BE2C (cell line): ENCODE data around the gene VENTX.
"Not testable (repeated sequence)": the region's sequence is repeated elsewhere in the genome, so short reads cannot be mapped to it uniquely, and the experiment has no call there.

Experiments used
- DNase-seq: peaks from one replicate; pipeline ENCODE4 v3.0.0-alpha.2; 2020
- H3K27me3 ChIP-seq: fragments of 250-450 bp; sonication (Bioruptor Pico); 2 replicates; pipeline ENCODE4 v1.5.1; 2020; ENCODE audit warnings: mild to moderate bottlenecking
- H3K36me3 ChIP-seq: fragments of 250-450 bp; sonication (Bioruptor Pico); 2 replicates; pipeline ENCODE4 v1.5.1; 2020; ENCODE audit warnings: mild to moderate bottlenecking
- H3K4me1 ChIP-seq: fragments of 250-450 bp; sonication (Bioruptor Pico); 2 replicates; pipeline ENCODE4 v1.5.1; 2020
- H3K4me3 ChIP-seq: 2 replicates; pipeline ENCODE4 v1.5.1; 2011; ENCODE audit warnings: low read depth, low read length
- H3K9me3 ChIP-seq: fragments of 250-450 bp; sonication (Bioruptor Pico); 2 replicates; pipeline ENCODE4 v1.5.1; 2020
- TF ChIP-seq, protein P1 (sequence below): IDR thresholded peaks from 2 replicates; pipeline ENCODE4 v1.5.1; 2012; ENCODE audit warnings: mild to moderate bottlenecking, low read depth, low read length

The VENTX gene

GRCh38 chr10:133218891-133219290 lies 18.8 kb upstream of the VENTX start:
- H3K36me3 ChIP-seq: no peaks in the 10 kb centered on the region
- TF ChIP-seq, protein P1, sequence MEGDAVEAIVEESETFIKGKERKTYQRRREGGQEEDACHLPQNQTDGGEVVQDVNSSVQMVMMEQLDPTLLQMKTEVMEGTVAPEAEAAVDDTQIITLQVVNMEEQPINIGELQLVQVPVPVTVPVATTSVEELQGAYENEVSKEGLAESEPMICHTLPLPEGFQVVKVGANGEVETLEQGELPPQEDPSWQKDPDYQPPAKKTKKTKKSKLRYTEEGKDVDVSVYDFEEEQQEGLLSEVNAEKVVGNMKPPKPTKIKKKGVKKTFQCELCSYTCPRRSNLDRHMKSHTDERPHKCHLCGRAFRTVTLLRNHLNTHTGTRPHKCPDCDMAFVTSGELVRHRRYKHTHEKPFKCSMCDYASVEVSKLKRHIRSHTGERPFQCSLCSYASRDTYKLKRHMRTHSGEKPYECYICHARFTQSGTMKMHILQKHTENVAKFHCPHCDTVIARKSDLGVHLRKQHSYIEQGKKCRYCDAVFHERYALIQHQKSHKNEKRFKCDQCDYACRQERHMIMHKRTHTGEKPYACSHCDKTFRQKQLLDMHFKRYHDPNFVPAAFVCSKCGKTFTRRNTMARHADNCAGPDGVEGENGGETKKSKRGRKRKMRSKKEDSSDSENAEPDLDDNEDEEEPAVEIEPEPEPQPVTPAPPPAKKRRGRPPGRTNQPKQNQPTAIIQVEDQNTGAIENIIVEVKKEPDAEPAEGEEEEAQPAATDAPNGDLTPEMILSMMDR: no peak

GRCh38 chr10:133219782-133220181 lies 17.9 kb upstream of the VENTX start:
- no peak for DNase-seq
- Histone ChIP-seq H3K9me3 (no peaks in the 10 kb centered on the region), H3K4me1 (no peaks in the 10 kb centered on the region), H3K4me3 (no peak overlapping the region), H3K36me3 (no peaks in the 10 kb centered on the region), H3K27me3 (peaks cover 42% of the 10 kb centered on the region)
- TF ChIP-seq, protein P1: no peak

More at GRCh38 chr10:133218891-133219290, 18.8 kb upstream of the VENTX start:
- Histone ChIP-seq H3K4me3 (no peak overlapping the region), H3K27me3 (peaks cover 37% of the 10 kb centered on the region), H3K4me1 (no peaks in the 10 kb centered on the region), H3K9me3 (no peaks in the 10 kb centered on the region)
- DNase-seq: no peak

DNA sequence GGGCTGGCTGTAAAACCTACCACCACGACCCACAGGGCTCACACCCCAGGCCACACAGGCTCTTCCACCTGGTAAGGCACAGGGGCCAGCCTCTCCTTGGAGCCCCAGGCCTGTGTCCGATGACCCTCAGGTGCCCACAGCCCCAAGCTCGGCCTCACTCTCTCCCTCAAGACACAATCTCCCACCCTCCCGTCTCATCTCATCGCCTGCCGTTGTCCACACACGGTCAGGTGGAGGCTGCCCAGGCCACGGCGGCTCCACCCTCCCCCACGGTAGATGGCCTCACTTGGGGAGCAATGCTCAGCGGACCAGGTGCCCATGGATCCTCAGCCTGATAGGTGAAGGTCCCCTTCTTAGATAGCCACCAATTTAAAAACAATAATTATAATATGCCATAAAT lies 16.3 kb upstream of the VENTX start:
- no peak for DNase-seq

GRCh38 chr10:133221756-133222155 lies 15.9 kb upstream of the VENTX start:
- H3K36me3 ChIP-seq, H3K4me1 ChIP-seq, H3K4me3 ChIP-seq, H3K9me3 ChIP-seq, DNase-seq: not testable (repeated sequence)
- peaks cover 49% of the 10 kb centered on the region for H3K27me3 ChIP-seq

More for the DNA sequence above, 16.3 kb upstream of the VENTX start:
- Histone ChIP-seq H3K36me3 (no peaks in the 10 kb centered on the region), H3K9me3 (no peaks in the 10 kb centered on the region), H3K4me3 (no peak overlapping the region), H3K4me1 (no peaks in the 10 kb centered on the region), H3K27me3 (peaks cover 47% of the 10 kb centered on the region)
- TF ChIP-seq, protein P1: no peak

DNA sequence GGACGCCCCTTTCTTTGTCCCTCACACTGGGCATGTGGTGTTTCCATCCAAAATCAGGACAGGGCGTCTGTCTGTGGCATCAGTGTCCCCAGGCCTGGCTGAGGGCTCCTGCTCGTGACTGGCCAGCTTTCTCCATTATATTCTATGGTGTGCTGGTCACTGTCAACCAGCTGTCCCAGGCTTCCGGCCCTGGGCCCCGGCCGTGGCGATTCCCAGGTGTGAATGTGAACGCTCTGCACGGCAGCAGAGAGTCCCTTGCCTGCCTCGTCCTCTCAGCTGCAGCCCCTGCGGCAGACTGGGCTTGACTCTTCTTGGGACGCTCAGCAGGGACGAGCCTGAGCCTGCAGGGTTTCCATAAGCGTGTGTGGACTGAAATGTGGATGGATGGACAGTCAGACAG lies 13.6 kb upstream of the VENTX start:
- peaks cover 52% of the 10 kb centered on the region for H3K27me3 ChIP-seq
- no peak for DNase-seq

DNA sequence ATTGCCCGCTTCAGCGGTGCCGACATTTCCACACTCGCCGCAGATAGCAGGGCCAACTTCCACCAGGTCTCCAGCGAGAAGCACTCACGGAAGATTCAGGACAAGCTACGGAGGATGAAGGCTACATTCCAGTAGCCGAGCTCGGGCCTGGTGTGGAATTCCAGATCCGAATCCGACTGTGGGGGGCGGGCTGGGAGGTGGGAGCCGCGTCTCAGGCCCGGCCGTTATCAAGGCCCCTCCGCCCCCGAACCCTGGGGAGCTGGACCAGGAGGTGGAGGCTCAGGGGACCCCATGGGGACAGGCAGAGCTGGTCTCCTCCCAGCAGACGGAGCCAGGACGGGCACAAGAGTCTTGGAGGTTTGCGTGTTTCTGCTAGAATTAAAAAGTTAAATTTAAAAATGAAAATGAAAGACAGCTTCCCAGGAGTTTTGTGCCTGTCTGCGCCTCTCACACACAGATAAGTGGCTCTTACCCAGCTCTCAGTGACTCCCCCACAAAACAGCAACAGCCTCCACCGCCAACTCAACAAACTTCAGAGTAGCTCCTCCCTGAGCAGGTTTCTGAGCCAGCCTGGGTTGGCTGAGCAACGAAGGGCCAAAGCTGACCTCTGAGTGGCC lies 12.8 kb upstream of the VENTX start:
- Histone ChIP-seq H3K4me1 (no peaks in the 10 kb centered on the region), H3K9me3 (no peaks in the 10 kb centered on the region), H3K27me3 (peaks cover 52% of the 10 kb centered on the region), H3K36me3 (no peaks in the 10 kb centered on the region), H3K4me3 (no peak overlapping the region)
- no peak for DNase-seq
- TF ChIP-seq, protein P1: no peak

More for the DNA sequence above, 13.6 kb upstream of the VENTX start:
- H3K9me3 ChIP-seq: no peaks in the 10 kb centered on the region
- H3K4me1 ChIP-seq: no peaks in the 10 kb centered on the region
- H3K4me3 ChIP-seq: no peak overlapping the region
- H3K36me3 ChIP-seq: no peaks in the 10 kb centered on the region
- TF ChIP-seq, protein P1: no peak
